H1 (cell line): Measurements from ENCODE around the gene UMPS. TPM values are rescaled to one million over a fixed set of nuclear protein-coding genes. Genes with fewer than 3 reads are reported as not detected.

Experiments
- CTCF ChIA-PET: fragments of 300-600 bp; sonication (Branson Sonifier 250); formaldehyde crosslinking; loops from one replicate; lab custom pipeline; 2021; ENCODE audit not compliant: partially characterized antibody; lab: Charles Lee
- POLR2A ChIA-PET: fragments of 300-600 bp; sonication (Branson Sonifier 250); formaldehyde crosslinking; loops from one replicate; lab custom pipeline; 2021; ENCODE audit warnings: inconsistent platforms; ENCODE audit not compliant: partially characterized antibody; lab: Charles Lee
- DNase-seq, 2 experiments: peaks; one replicate each; pipeline versions ENCODE4 v3.0.0 to v3.0.0-alpha.2; 2010 to 2022; ENCODE audit warnings: low spot score in 2 of 2, low read depth in 1 of 2, mixed read lengths in 1 of 2
- FAIRE-seq: peaks from 2 replicates; lab custom pipeline; 2011; peaks lifted over from hg19 to GRCh38; lab: Jason Lieb, UNC
- H2AFZ ChIP-seq: 2 replicates; pipeline ENCODE4 v1.8.1; 2012; ENCODE audit warnings: low read length, inconsistent platforms
- H2AK5ac ChIP-seq: 2 replicates; pipeline ENCODE4 v1.6.1; 2013; ENCODE audit warnings: low read depth, low read length
- H2BK120ac ChIP-seq: replicated peaks from 2 replicates; pipeline ENCODE3; 2013; ENCODE audit warnings: low read depth, low read length, inconsistent platforms
- H2BK12ac ChIP-seq: 2 replicates; pipeline ENCODE4 v1.6.1; 2013; ENCODE audit warnings: low read depth, low read length
- H2BK15ac ChIP-seq: 2 replicates; pipeline ENCODE4 v1.6.1; 2013; ENCODE audit warnings: low read length
- H2BK20ac ChIP-seq: 2 replicates; pipeline ENCODE4 v1.6.1; 2013; ENCODE audit warnings: low read length
- H2BK5ac ChIP-seq: 2 replicates; pipeline ENCODE4 v1.6.1; 2013; ENCODE audit warnings: low read depth, low read length
- H3K14ac ChIP-seq: 2 replicates; pipeline ENCODE4 v1.6.1; 2013; ENCODE audit warnings: inconsistent platforms; ENCODE audit not compliant: insufficient read length
- H3K18ac ChIP-seq: 2 replicates; pipeline ENCODE4 v1.6.1; 2013; ENCODE audit warnings: low read length; ENCODE audit errors: extremely low read depth
- H3K23ac ChIP-seq: 2 replicates; pipeline ENCODE4 v1.6.1; 2013; ENCODE audit warnings: inconsistent platforms; ENCODE audit not compliant: insufficient read length
- H3K23me2 ChIP-seq: 2 replicates; pipeline ENCODE4 v1.6.1; 2013; ENCODE audit warnings: low read depth, low read length
- H3K27ac ChIP-seq: 2 replicates; pipeline ENCODE4 v1.6.1; 2011; ENCODE audit warnings: low read depth, low read length, inconsistent platforms
- H3K27me3 ChIP-seq, 4 experiments: replicated peaks in 1 of 4; 1 replicate in 1 of 4; 2 replicates in 3 of 4; pipeline versions ENCODE4 v1.6.1 to v1.8.1; 2011 to 2013; ENCODE audit warnings: low read length in 3 of 4, mild to moderate bottlenecking in 3 of 4, inconsistent platforms in 2 of 4, mixed read lengths in 2 of 4, moderate library complexity in 1 of 4; ENCODE audit not compliant: control insufficient read depth in 3 of 4, insufficient read depth in 3 of 4; ENCODE audit errors: extremely low read depth in 1 of 4
- H3K36me3 ChIP-seq, 4 experiments: 2 replicates each; pipeline versions ENCODE4 v1.6.1 to v1.8.1; 2011 to 2013; ENCODE audit warnings: mild to moderate bottlenecking in 4 of 4, low read length in 3 of 4, moderate library complexity in 2 of 4, control low read depth in 1 of 4, inconsistent platforms in 1 of 4; ENCODE audit not compliant: insufficient read depth in 4 of 4, control insufficient read depth in 2 of 4
- H3K4ac ChIP-seq: replicated peaks from 2 replicates; pipeline ENCODE3; 2013; ENCODE audit warnings: low read length, low read depth, mixed read lengths, inconsistent platforms; ENCODE audit not compliant: insufficient read length
- H3K4me1 ChIP-seq, 4 experiments: replicated peaks in 1 of 4; 1 replicate in 1 of 4; 2 replicates in 3 of 4; pipeline versions ENCODE4 v1.6.1 to v1.8.1; 2011 to 2013; ENCODE audit warnings: low read length in 3 of 4, inconsistent platforms in 2 of 4, mixed read lengths in 1 of 4; ENCODE audit not compliant: insufficient read depth in 4 of 4, control insufficient read depth in 3 of 4
- H3K4me2 ChIP-seq, 2 experiments: 2 replicates each; pipeline versions ENCODE4 v1.6.1 to v1.8.1; 2011 to 2013; ENCODE audit warnings: low read depth in 2 of 2, low read length in 2 of 2, control low read depth in 1 of 2, inconsistent platforms in 1 of 2, mild to moderate bottlenecking in 1 of 2; ENCODE audit not compliant: insufficient read depth in 1 of 2
- H3K4me3 ChIP-seq, 4 experiments: fragments of 200-600, 300-600 bp in 1 of 4; sonication (generic), shearing (Covaris generic), sonication (Bioruptor Twin) in 1 of 4; 2 replicates each; pipeline versions ENCODE4 v1.5.1 to v1.8.1; 2011 to 2016; ENCODE audit warnings: low read length in 4 of 4, low read depth in 3 of 4, control low read depth in 2 of 4, inconsistent platforms in 2 of 4, mild to moderate bottlenecking in 2 of 4, mixed read lengths in 1 of 4, moderate library complexity in 1 of 4; ENCODE audit not compliant: insufficient read depth in 2 of 4; ENCODE audit errors: extremely low read depth in 1 of 4
- H3K56ac ChIP-seq: replicated peaks from 2 replicates; pipeline ENCODE3; 2013; ENCODE audit warnings: low read depth, mild to moderate bottlenecking, mixed read lengths, low read length, inconsistent platforms; ENCODE audit not compliant: insufficient read length
- H3K79me1 ChIP-seq: 2 replicates; pipeline ENCODE4 v1.6.1; 2013; ENCODE audit warnings: low read depth, low read length, control low read depth
- H3K79me2 ChIP-seq, 2 experiments: 2 replicates each; pipeline versions ENCODE4 v1.6.1 to v1.8.1; 2012 to 2013; ENCODE audit warnings: low read length in 2 of 2, mild to moderate bottlenecking in 2 of 2, inconsistent platforms in 1 of 2; ENCODE audit not compliant: insufficient read depth in 2 of 2, control insufficient read depth in 1 of 2
- H3K9ac ChIP-seq, 4 experiments: replicated peaks in 1 of 4; 1 replicate in 1 of 4; 2 replicates in 3 of 4; pipeline versions ENCODE4 v1.6.1 to v1.8.1; 2011 to 2013; ENCODE audit warnings: low read depth in 3 of 4, low read length in 3 of 4, control low read depth in 2 of 4, mild to moderate bottlenecking in 2 of 4, moderate library complexity in 2 of 4, inconsistent platforms in 1 of 4; ENCODE audit errors: extremely low read depth in 1 of 4
- H3K9me3 ChIP-seq, 2 experiments: 2 replicates each; pipeline versions ENCODE4 v1.6.1 to v1.8.1; 2012 to 2013; ENCODE audit warnings: mild to moderate bottlenecking in 2 of 2, moderate library complexity in 2 of 2, control low read depth in 1 of 2, inconsistent platforms in 1 of 2, low read depth in 1 of 2, low read length in 1 of 2, mixed read lengths in 1 of 2; ENCODE audit not compliant: insufficient read depth in 2 of 2
- H4K20me1 ChIP-seq, 2 experiments: replicated peaks in 1 of 2; 2 replicates each; pipeline versions ENCODE3 to v1.8.1; 2011 to 2013; ENCODE audit warnings: inconsistent platforms in 2 of 2, low read length in 2 of 2, mild to moderate bottlenecking in 1 of 2; ENCODE audit not compliant: insufficient read depth in 2 of 2, control insufficient read depth in 1 of 2
- H4K5ac ChIP-seq: 2 replicates; pipeline ENCODE4 v1.6.1; 2013; ENCODE audit warnings: low read length, low read depth, mixed read lengths, inconsistent platforms; ENCODE audit not compliant: insufficient read length
- H4K8ac ChIP-seq: 2 replicates; pipeline ENCODE4 v1.8.0; 2013; ENCODE audit warnings: mild to moderate bottlenecking, moderate library complexity, low read length, inconsistent platforms; ENCODE audit not compliant: insufficient read depth; ENCODE audit errors: extremely low read depth
- H4K91ac ChIP-seq: replicated peaks from 2 replicates; pipeline ENCODE3; 2013; ENCODE audit warnings: low read length, mixed read lengths, inconsistent platforms; ENCODE audit not compliant: insufficient read length
- POLR2AphosphoS5 ChIP-seq: IDR thresholded peaks from 2 replicates; pipeline ENCODE4 v1.6.1; 2011; ENCODE audit warnings: low read depth, low read length
- SIN3A ChIP-seq, 2 experiments: IDR thresholded peaks in 1 of 2; conservative IDR thresholded peaks in 1 of 2; 2 replicates each; pipeline ENCODE4 v1.6.1; 2011 to 2012; ENCODE audit warnings: low read length in 2 of 2, improper control_type of control experiment in 1 of 2, low read depth in 1 of 2, mild to moderate bottlenecking in 1 of 2
- WGBS, 2 experiments: shearing (Covaris generic) in 1 of 2; methylation state at CpG; one replicate each; pipeline versions ENCODE4 v1.1.6 to v1.1.7; 2013 to 2015; ENCODE audit warnings: low lambda C conversion rate in 2 of 2, mixed read lengths in 2 of 2, inconsistent platforms in 1 of 2, low coverage in 1 of 2, missing lambda C conversion rate in 1 of 2; ENCODE audit not compliant: insufficient replicate concordance in 2 of 2, insufficient coverage in 1 of 2, insufficient read length in 1 of 2; ENCODE audit errors: extremely low coverage in 1 of 2, missing lambda C conversion rate in 1 of 2; 5-methylcytosine and 5-hydroxymethylcytosine counted together
- polyA plus RNA-seq, 7 experiments: library from polyadenylated mRNA; depleted of rRNA in 3 of 7; stranded (reverse) in 5 of 7; unstranded in 2 of 7; fragments of >200 nt in 5 of 7; fragments of 200-250 nt in 2 of 7; gene quantifications; 1 replicate in 5 of 7; 2 replicates in 1 of 7; 4 replicates in 1 of 7; pipeline versions ENCODE4 v1.2.1 to v1.2.3, GENCODE V29; 2011 to 2013; ENCODE audit warnings: missing spikeins in 2 of 7, mixed read lengths in 2 of 7
- total RNA-seq: library from RNA; stranded (reverse); fragmentation: NEBNext Ultra II Directional; extraction: Animal tissue kit (Norgen Biotek cat#: 25700); gene quantifications from 2 replicates; pipeline ENCODE4 v1.2.1, GENCODE V29; 2021
- TF ChIP-seq, protein P1 (sequence below): IDR thresholded peaks from 2 replicates; pipeline ENCODE4 v1.6.1; 2012; ENCODE audit warnings: inconsistent platforms

Gene UMPS
- total and polyA plus RNA-seq, 2 of the 8 experiments (the other 6 are each of a cell fraction or from before 2014, with no cell fraction given), result 32.8 to 59.0 TPM

DNA sequence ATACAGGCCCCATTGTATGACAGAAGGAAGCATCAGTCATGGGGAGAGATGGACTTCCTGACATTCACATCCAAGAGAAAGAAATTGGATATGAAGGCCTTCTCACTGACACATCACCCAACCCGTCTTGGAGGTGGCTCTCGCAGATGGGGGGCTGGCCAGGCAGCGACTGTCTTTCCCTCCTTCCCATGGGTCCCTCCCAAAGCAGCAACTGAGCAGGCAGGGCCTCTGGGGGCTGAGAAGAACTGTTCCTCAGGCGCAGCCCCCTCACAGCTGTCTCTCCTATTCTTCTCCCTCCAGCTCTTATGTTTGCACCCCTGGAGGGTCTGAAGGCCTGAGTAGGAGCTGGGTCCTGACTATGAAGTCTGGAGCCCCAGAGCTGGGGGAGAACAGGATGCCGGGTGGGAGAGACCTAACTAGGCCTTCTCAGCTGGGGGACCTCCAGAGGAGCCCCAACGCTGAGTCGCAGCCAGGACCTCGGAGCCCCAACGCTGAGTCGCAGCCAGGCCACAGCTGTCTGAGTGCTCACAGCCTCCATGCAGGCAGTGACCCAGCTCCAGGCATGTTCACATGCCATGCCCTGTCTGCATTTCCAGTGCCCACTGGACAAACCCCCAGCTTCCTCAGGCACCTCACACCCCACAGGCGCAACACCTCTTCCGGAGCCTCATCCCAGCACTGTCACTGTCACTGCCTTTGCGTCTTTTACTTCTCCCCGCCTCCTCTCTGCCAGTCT, 29.6 kb downstream of the UMPS start:
- no peak overlapping the region for H2BK20ac ChIP-seq
- no peak overlapping the region; the same call in 1 of the 2 replicates for H2AK5ac ChIP-seq
- no peak for TF ChIP-seq SIN3A (conservative IDR thresholded peaks at IDR 0.05 in 1 of 2, IDR thresholded peaks at IDR 0.05 in 1 of 2; ENCODE audit: low read depth in 1 of 2, low read length in 2 of 2)
- TF ChIP-seq POLR2AphosphoS5, result 0 out of 2 replicates have a peak, but pooled peaks have one; percentile 1
- TF ChIP-seq, protein P1, sequence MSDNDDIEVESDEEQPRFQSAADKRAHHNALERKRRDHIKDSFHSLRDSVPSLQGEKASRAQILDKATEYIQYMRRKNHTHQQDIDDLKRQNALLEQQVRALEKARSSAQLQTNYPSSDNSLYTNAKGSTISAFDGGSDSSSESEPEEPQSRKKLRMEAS, result no peak
- TF ChIP-seq, all 59 proteins: peak for 1
- 89% methylated on average over 14 of the region's 14 CpGs; no CpG with 5 or more reads in 1 of the 2 experiments for WGBS, 2 experiments
- Histone ChIP-seq H3K27me3 (no peaks in the 10 kb centered on the region; a peak in 1 of 7 replicates), H3K9me3 (no peaks in the 10 kb centered on the region), H2AFZ (no peak overlapping the region), H3K4me3 (no peak overlapping the region), H2BK12ac (peak overlapping the region; percentile 71; the same call in 1 of the 2 replicates), H3K4me1 (peaks cover 0 to 3% (median 0%) of the 10 kb centered on the region in 4 experiments; a peak in 3 of 7 replicates), H4K5ac (no peak overlapping the region), H2BK15ac (peak overlapping the region; percentile 36), H4K8ac (peak overlapping the region; percentile 32; the same call in 1 of the 2 replicates), H4K20me1 (no peaks in the 10 kb centered on the region), H3K36me3 (peaks cover 5 to 19% (median 16%) of the 10 kb centered on the region in 4 experiments; a peak in 5 of 8 replicates), H3K56ac (no peak overlapping the region), H3K79me1 (no peaks in the 10 kb centered on the region), H3K9ac (no peak overlapping the region), H3K23ac (no peak overlapping the region), H3K18ac (no peak overlapping the region; the same call in 1 of the 2 replicates), H3K4me2 (no peak overlapping the region), H3K27ac (no peak overlapping the region), H4K91ac (peak overlapping the region; percentile 52), H2BK5ac (peak overlapping the region; percentile 63; the same call in 1 of the 2 replicates), H3K79me2 (no peaks in the 10 kb centered on the region), H2BK120ac (no peak overlapping the region), H3K14ac (no peak overlapping the region), H3K23me2 (no peaks in the 10 kb centered on the region), H3K4ac (no peak overlapping the region)
- ChIA-PET POLR2A (interaction anchor here (0.8 to 2.7 kb wide), 10 partner anchors 12 to 168 kb away, joined by 3 to 11 read pairs (median 6); partner anchors contain the start of genes ITGB5 and UMPS), CTCF (interaction anchor here (0.6 to 11.6 kb wide), 33 partner anchors 10 to 273 kb away, joined by 3 to 173 read pairs (median 4); no protein-coding TSS in a partner anchor)
- DNase-seq (no peak), FAIRE-seq (no peak)
